Urinary bladder (tissue), 4 donors: ENCODE results near the gene WDR90. TPM values are rescaled to one million over a fixed set of nuclear protein-coding genes. Genes with fewer than 3 reads are reported as not detected.

Experiments
- DNase-seq: peaks from one replicate; pipeline ENCODE4 v3.0.0-alpha.2; 2015; ENCODE audit errors: extremely low spot score
- H3K27ac ChIP-seq: one replicate; pipeline ENCODE4 v1.5.1; 2013; ENCODE audit warnings: low read depth, mild to moderate bottlenecking, moderate library complexity
- H3K36me3 ChIP-seq: one replicate; pipeline ENCODE4 v1.6.1; 2013; ENCODE audit warnings: mild to moderate bottlenecking, moderate library complexity; ENCODE audit not compliant: insufficient read depth
- H3K4me1 ChIP-seq: one replicate; pipeline ENCODE4 v1.6.1; 2013; ENCODE audit warnings: mild to moderate bottlenecking, moderate library complexity; ENCODE audit not compliant: insufficient read depth
- H3K4me3 ChIP-seq: one replicate; pipeline ENCODE4 v1.5.1; 2013; ENCODE audit warnings: low read depth, low read length
- WGBS: extraction: QIAGEN DNeasy Blood & Tissue Kit; methylation state at CpG from one replicate; pipeline ENCODE4 v1.1.7; 2013; 5-methylcytosine and 5-hydroxymethylcytosine counted together
- polyA plus RNA-seq: library from polyadenylated mRNA; stranded (reverse); fragments of 200-250 nt; gene quantifications from one replicate; pipeline ENCODE4 v1.2.3, GENCODE V29; 2013
- total RNA-seq: library from RNA; depleted of rRNA; stranded (reverse); fragments of >200 nt; gene quantifications from one replicate; pipeline ENCODE4 v1.2.3, GENCODE V29; 2014
- donor health status: healthy with polysubstance abuse.
- donor health status: healthy.

Gene WDR90
- total and polyA plus RNA-seq, 2 donors = 15.8 to 21.9 TPM

- Histone ChIP-seq H3K4me3 (no peak overlapping the region), H3K27ac (no peak overlapping the region)
- 86% methylated on average over 41 of the region's 41 CpGs for WGBS
Observed at GRCh38 chr16:620700-621525, 28.3 kb upstream of the WDR90 start.

GRCh38 chr16:621526-622105 lies 27.5 kb upstream of the WDR90 start:
- 84% methylated on average over 21 of the region's 21 CpGs for WGBS
- no peak for DNase-seq
- Histone ChIP-seq H3K36me3 (no peaks in the 10 kb centered on the region), H3K27ac (no peak overlapping the region), H3K4me3 (no peak overlapping the region), H3K4me1 (no peaks in the 10 kb centered on the region)

More at GRCh38 chr16:620700-621525, 28.3 kb upstream of the WDR90 start:
- Histone ChIP-seq H3K36me3 (no peaks in the 10 kb centered on the region), H3K4me1 (no peaks in the 10 kb centered on the region)
- no peak for DNase-seq

- DNase-seq = no peak
- no peak overlapping the region for H3K4me3 ChIP-seq
- H3K4me1 ChIP-seq = no peaks in the 10 kb centered on the region
- 89% methylated on average over 17 of the region's 17 CpGs for WGBS
- peaks cover 1% of the 10 kb centered on the region for H3K36me3 ChIP-seq
- no peak overlapping the region for H3K27ac ChIP-seq
Observed at GRCh38 chr16:622920-623280, 26.3 kb upstream of the WDR90 start.

GRCh38 chr16:624526-625070 lies 24.6 kb upstream of the WDR90 start:
- Histone ChIP-seq H3K36me3 (peaks cover 1% of the 10 kb centered on the region), H3K4me3 (no peak overlapping the region), H3K4me1 (no peaks in the 10 kb centered on the region), H3K27ac (no peak overlapping the region)
- 73% methylated on average over 10 of the region's 10 CpGs for WGBS
- DNase-seq = no peak

GRCh38 chr16:625117-625976 lies 23.8 kb upstream of the WDR90 start:
- 94% methylated on average over 37 of the region's 37 CpGs for WGBS
- Histone ChIP-seq H3K36me3 (peaks cover 1% of the 10 kb centered on the region), H3K27ac (no peak overlapping the region), H3K4me1 (no peaks in the 10 kb centered on the region), H3K4me3 (no peak overlapping the region)
- DNase-seq = no peak

- Histone ChIP-seq H3K27ac (no peak overlapping the region), H3K4me1 (no peaks in the 10 kb centered on the region), H3K36me3 (peaks cover 1% of the 10 kb centered on the region), H3K4me3 (no peak overlapping the region)
- no peak for DNase-seq
- 94% methylated on average over 35 of the region's 35 CpGs for WGBS
Observed at GRCh38 chr16:625977-626765, 23.0 kb upstream of the WDR90 start.

GRCh38 chr16:626787-627453 lies 22.2 kb upstream of the WDR90 start:
- no peak for DNase-seq
- H3K4me3 ChIP-seq = no peak overlapping the region
- no peak overlapping the region for H3K27ac ChIP-seq
- peaks cover 1% of the 10 kb centered on the region for H3K36me3 ChIP-seq
- no peaks in the 10 kb centered on the region for H3K4me1 ChIP-seq
- WGBS = 92% methylated on average over 29 of the region's 29 CpGs

GRCh38 chr16:627454-628239 lies 21.5 kb upstream of the WDR90 start:
- 86% methylated on average over 50 of the region's 50 CpGs for WGBS
- no peak for DNase-seq
- no peak overlapping the region for H3K27ac ChIP-seq
- H3K36me3 ChIP-seq = peaks cover 1% of the 10 kb centered on the region
- H3K4me3 ChIP-seq = no peak overlapping the region
- H3K4me1 ChIP-seq = no peaks in the 10 kb centered on the region

- WGBS = 93% methylated on average over 33 of the region's 33 CpGs
- DNase-seq = no peak
- no peak overlapping the region for H3K27ac ChIP-seq
- H3K36me3 ChIP-seq = peaks cover 1% of the 10 kb centered on the region
- H3K4me1 ChIP-seq = no peaks in the 10 kb centered on the region
- H3K4me3 ChIP-seq = no peak overlapping the region
Observed at GRCh38 chr16:628321-629061, 20.7 kb upstream of the WDR90 start.

GRCh38 chr16:629185-629832 lies 19.9 kb upstream of the WDR90 start:
- Histone ChIP-seq H3K4me3 (no peak overlapping the region), H3K27ac (no peak overlapping the region), H3K4me1 (no peaks in the 10 kb centered on the region), H3K36me3 (peaks cover 1% of the 10 kb centered on the region)
- WGBS = 63% methylated on average over 29 of the region's 29 CpGs
- no peak for DNase-seq

- H3K4me3 ChIP-seq = no peak overlapping the region
- peaks cover 1% of the 10 kb centered on the region for H3K36me3 ChIP-seq
- no peaks in the 10 kb centered on the region for H3K4me1 ChIP-seq
- no peak overlapping the region for H3K27ac ChIP-seq
- 39% methylated on average over 11 of the region's 11 CpGs for WGBS
- DNase-seq = no peak
Observed at GRCh38 chr16:629833-630248, 19.3 kb upstream of the WDR90 start.
